SK-N-SH (cell line): ENCODE measurements around the gene WNT5A.

Source experiments
- EP300 ChIP-seq, 2 experiments: IDR thresholded peaks; 2 replicates each; pipeline versions ENCODE4 v1.4.0 to v1.6.1; 2012; ENCODE audit warnings: borderline replicate concordance in 1 of 2, low read depth in 1 of 2, low read length in 1 of 2
- FOXJ3 ChIP-seq: sonication (generic); formaldehyde crosslinking; IDR thresholded peaks from 2 replicates; pipeline ENCODE4 v1.5.1; 2020; ENCODE audit warnings: mild to moderate bottlenecking, missing genetic modification reagents
- FOXM1 ChIP-seq: IDR thresholded peaks from 2 replicates; pipeline ENCODE4 v1.4.0; 2012; ENCODE audit warnings: low read depth, mild to moderate bottlenecking
- GABPA ChIP-seq: IDR thresholded peaks from 2 replicates; pipeline ENCODE4 v1.4.0; 2012; ENCODE audit warnings: low read depth, mild to moderate bottlenecking
- RFX5 ChIP-seq: IDR thresholded peaks from 2 replicates; pipeline ENCODE4 v1.6.1; 2012; ENCODE audit warnings: mild to moderate bottlenecking, improper control_type of control experiment, low read length
- SMC3 ChIP-seq: IDR thresholded peaks from 2 replicates; pipeline ENCODE4 v1.6.1; 2012; ENCODE audit warnings: low read depth, low read length, improper control_type of control experiment
- YY1 ChIP-seq: IDR thresholded peaks from 2 replicates; pipeline ENCODE4 v1.4.0; 2012; ENCODE audit warnings: low read depth, mild to moderate bottlenecking
- TF ChIP-seq, protein P1 (sequence below): fragments of 200-600 bp; sonication (generic); IDR thresholded peaks from 2 replicates; pipeline ENCODE4 v1.6.1; 2017; ENCODE audit warnings: antibody characterized with exemption, mild to moderate bottlenecking, moderate library complexity

DNA sequence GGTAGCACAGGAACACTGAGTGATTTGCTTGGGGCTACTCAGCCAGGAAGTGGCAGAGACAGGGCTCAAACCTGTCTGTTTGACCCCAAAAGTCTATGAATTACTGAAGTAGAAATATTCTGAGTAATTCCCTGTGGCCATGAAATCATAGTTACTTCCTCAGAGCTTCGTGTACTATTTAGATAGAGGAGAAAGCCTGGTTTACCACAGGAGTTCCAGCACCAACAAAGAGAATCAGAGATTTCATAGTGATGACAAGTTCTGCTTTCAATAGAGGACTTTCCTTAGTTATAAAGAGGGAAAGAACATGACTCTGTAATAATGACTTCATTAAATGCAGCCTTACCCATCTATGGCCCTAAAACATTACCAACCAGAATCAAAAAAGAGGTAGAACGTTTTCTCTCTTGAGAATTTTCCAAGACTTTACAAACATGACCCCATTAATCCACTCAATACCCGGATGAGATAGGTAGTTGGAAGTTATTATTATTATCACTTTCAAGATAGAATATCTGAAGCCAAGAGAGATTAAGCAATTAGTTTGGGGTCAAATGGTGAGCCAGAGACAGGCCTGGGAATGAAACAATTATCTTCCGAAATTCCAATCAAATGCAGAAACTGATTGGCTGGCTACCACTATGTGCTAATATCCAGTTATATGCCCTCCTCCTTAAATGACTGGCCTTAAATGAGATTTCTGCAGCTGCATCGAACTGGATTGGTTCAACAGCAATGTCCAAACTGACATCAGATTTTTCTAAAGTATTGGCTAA lies 13.6 kb upstream of the WNT5A start:
- TF ChIP-seq RFX5 (no peak), YY1 (no peak), FOXJ3 (CRISPR knock-in tag) (no peak), EP300 (IDR thresholded peaks at IDR 0.05; ENCODE audit: borderline replicate concordance in 1 of 2, low read depth in 1 of 2, low read length in 1 of 2) (no peak), SMC3 (no peak), FOXM1 (no peak), GABPA (no peak)
- TF ChIP-seq, protein P1, sequence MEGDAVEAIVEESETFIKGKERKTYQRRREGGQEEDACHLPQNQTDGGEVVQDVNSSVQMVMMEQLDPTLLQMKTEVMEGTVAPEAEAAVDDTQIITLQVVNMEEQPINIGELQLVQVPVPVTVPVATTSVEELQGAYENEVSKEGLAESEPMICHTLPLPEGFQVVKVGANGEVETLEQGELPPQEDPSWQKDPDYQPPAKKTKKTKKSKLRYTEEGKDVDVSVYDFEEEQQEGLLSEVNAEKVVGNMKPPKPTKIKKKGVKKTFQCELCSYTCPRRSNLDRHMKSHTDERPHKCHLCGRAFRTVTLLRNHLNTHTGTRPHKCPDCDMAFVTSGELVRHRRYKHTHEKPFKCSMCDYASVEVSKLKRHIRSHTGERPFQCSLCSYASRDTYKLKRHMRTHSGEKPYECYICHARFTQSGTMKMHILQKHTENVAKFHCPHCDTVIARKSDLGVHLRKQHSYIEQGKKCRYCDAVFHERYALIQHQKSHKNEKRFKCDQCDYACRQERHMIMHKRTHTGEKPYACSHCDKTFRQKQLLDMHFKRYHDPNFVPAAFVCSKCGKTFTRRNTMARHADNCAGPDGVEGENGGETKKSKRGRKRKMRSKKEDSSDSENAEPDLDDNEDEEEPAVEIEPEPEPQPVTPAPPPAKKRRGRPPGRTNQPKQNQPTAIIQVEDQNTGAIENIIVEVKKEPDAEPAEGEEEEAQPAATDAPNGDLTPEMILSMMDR = no peak
